Upper lobe of left lung (tissue), 6 donors: ENCODE data around the gene ADAMTSL4. TPM values are rescaled to one million over a fixed set of nuclear protein-coding genes. Genes with fewer than 3 reads are reported as not detected.

ENCODE experiments used
- ATAC-seq, 2 donors: fragments of 200-7000 bp; cut with Tn5 transposase; one replicate each; pipeline ENCODE4 v1.9.1; 2022; ENCODE audit warnings: mild to moderate bottlenecking in 2 of 2, moderate library complexity in 2 of 2; ENCODE audit not compliant: low FRiP score in 2 of 2
- DNase-seq, 2 donors: peaks; one replicate each; pipeline ENCODE4 v3.0.0-alpha.2; 2019 to 2020
- H3K27ac ChIP-seq, 4 donors: fragments of 200-600 bp; sonication (generic); one replicate each; pipeline ENCODE4 v1.5.1; 2016 to 2019
- H3K27me3 ChIP-seq, 4 donors: fragments of 200-600 bp; sonication (generic); one replicate each; pipeline ENCODE4 v1.5.1; 2017 to 2019
- H3K36me3 ChIP-seq, 4 donors: fragments of 200-600 bp; sonication (generic); one replicate each; pipeline ENCODE4 v1.5.1; 2016 to 2019
- H3K4me1 ChIP-seq, 4 donors: fragments of 200-600 bp; sonication (generic); one replicate each; pipeline ENCODE4 v1.5.1; 2018 to 2019
- H3K4me3 ChIP-seq, 4 donors: fragments of 200-600 bp; sonication (generic); one replicate each; pipeline ENCODE4 v1.5.1; 2017 to 2019; ENCODE audit warnings: mild to moderate bottlenecking in 2 of 4, moderate library complexity in 1 of 4
- H3K9me3 ChIP-seq, 4 donors: fragments of 200-600 bp; sonication (generic); one replicate each; pipeline ENCODE4 v1.5.1; 2018 to 2019
- EP300 ChIP-seq, 4 donors: sonication (generic); formaldehyde crosslinking; IDR thresholded peaks; one replicate each; pipeline ENCODE4 v1.5.1; 2017; ENCODE audit warnings: antibody characterized with exemption in 4 of 4, control low read depth in 2 of 4
- POLR2A ChIP-seq, 4 donors: fragments of 450-650 bp; IDR thresholded peaks; one replicate each; pipeline ENCODE4 v1.5.1; 2016 to 2017; ENCODE audit warnings: antibody characterized with exemption in 4 of 4, mild to moderate bottlenecking in 2 of 4
- POLR2AphosphoS5 ChIP-seq, 2 donors: sonication (generic); formaldehyde crosslinking; IDR thresholded peaks; one replicate each; pipeline ENCODE4 v1.5.1; 2017; ENCODE audit warnings: antibody characterized with exemption in 2 of 2
- WGBS, 2 donors: methylation state at CpG; one replicate each; pipeline ENCODE4 v1.1.5; 2017 to 2018; 5-methylcytosine and 5-hydroxymethylcytosine counted together
- total RNA-seq, 6 donors: library from RNA; depleted of rRNA in 4 of 6; stranded (reverse); fragments of >200 nt in 4 of 6; gene quantifications; one replicate each; pipeline versions ENCODE4 v1.1.0 to v1.2.1, GENCODE V29; 2016 to 2021
- TF ChIP-seq, protein P1 (sequence below), 6 experiments: fragments of 450-650 bp in 4 of 6; fragments of 200-600 bp in 2 of 6; sonication (generic) in 2 of 6; IDR thresholded peaks; one replicate each; pipeline ENCODE4 v1.5.1; 2016 to 2019; ENCODE audit warnings: antibody characterized with exemption in 6 of 6
- donor health status: DM: no; HTN: no; CAD: no; lungs with moderate emphysema.
- donor health status: DM: no; HTN: yes; CAD: no; lungs with severe emphysema.

The ADAMTSL4 gene
- total RNA-seq, 6 donors from 2014 or later = 40.3 to 169 (median 139) TPM

DNA sequence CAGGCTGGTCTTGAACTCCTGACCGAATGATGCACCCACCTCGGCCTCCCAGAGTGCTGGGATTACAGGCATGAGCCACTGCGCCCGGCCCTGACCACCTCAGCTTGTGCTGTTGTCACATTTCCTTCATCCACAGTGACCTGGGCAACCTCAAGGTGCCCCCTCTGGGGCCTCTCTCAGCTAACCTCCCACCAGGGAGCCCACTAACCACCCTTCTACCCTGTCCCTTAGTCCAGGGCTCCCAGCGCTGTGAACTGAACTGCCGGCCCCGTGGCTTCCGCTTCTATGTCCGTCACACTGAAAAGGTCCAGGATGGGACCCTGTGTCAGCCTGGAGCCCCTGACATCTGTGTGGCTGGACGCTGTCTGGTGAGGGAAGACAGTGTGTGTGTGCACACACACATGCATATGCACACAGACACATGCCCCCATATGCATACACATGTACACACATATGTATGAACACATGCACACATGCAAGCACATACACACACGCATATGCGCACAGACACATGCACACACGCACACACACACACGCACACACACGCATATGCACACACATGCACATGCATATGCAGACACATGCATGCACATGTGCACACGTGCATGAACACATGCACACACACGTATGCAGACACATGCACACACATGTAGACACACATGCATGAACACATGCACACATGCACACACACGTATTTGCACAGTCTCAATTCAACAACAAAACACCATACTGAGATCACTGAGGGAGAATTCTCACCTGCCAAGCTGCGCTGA is 6.2 kb downstream of the ADAMTSL4 start:
- DNase-seq = no peak

DNA sequence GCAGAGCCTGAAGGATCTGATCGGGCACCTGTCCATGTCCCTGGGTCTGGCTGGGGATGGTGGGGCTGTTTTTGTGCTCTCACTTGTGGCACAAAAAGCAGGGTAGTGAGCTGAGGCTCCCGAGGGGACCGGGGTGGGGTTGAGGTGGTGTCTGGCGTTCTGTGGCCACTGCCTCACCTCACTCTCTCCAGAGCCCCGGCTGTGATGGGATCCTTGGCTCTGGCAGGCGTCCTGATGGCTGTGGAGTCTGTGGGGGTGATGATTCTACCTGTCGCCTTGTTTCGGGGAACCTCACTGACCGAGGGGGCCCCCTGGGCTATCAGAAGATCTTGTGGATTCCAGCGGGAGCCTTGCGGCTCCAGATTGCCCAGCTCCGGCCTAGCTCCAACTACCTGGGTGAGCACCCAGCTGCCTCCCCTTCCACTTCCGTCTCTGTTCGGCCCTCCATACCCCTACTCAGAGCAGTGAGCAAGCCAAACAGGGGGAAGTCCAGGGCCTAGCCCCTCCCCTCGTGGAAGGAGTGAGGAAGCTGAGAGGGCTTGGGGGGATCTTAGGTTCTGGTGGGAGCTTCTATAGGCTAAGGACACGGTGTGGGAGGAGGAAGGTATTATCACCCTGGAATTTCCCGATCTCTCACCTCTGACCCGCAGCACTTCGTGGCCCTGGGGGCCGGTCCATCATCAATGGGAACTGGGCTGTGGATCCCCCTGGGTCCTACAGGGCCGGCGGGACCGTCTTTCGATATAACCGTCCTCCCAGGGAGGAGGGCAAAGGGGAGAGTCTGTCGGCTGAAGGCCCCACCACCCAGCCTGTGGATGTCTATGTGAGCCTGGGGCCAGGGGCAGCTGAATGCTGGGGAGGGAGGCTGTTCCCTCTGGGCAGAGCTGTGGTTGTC is 7.0 kb downstream of the ADAMTSL4 start:
- no peaks in the 10 kb centered on the region for H3K9me3 ChIP-seq
- H3K27me3 ChIP-seq = no peaks in the 10 kb centered on the region
- peaks cover 48 to 60% (median 59%) of the 10 kb centered on the region in 4 donors for H3K4me1 ChIP-seq
- TF ChIP-seq, protein P1, sequence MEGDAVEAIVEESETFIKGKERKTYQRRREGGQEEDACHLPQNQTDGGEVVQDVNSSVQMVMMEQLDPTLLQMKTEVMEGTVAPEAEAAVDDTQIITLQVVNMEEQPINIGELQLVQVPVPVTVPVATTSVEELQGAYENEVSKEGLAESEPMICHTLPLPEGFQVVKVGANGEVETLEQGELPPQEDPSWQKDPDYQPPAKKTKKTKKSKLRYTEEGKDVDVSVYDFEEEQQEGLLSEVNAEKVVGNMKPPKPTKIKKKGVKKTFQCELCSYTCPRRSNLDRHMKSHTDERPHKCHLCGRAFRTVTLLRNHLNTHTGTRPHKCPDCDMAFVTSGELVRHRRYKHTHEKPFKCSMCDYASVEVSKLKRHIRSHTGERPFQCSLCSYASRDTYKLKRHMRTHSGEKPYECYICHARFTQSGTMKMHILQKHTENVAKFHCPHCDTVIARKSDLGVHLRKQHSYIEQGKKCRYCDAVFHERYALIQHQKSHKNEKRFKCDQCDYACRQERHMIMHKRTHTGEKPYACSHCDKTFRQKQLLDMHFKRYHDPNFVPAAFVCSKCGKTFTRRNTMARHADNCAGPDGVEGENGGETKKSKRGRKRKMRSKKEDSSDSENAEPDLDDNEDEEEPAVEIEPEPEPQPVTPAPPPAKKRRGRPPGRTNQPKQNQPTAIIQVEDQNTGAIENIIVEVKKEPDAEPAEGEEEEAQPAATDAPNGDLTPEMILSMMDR (IDR thresholded peaks at IDR 0.05) = no peak
- TF ChIP-seq EP300 (IDR thresholded peaks at IDR 0.05) = no peak
- no peak for TF ChIP-seq POLR2A (IDR thresholded peaks at IDR 0.05)
- peak in 1 of 2 donors; percentile 12 for TF ChIP-seq POLR2AphosphoS5 (IDR thresholded peaks at IDR 0.05)
- no peak overlapping the region for H3K4me3 ChIP-seq
- peak overlapping the region in 1 of 4 donors; percentile 17 for H3K27ac ChIP-seq
- 83 to 86% methylated on average over 14 to 26 of the region's 26 CpGs for WGBS, 2 donors
- peaks cover 0 to 46% (median 17%) of the 10 kb centered on the region in 4 donors for H3K36me3 ChIP-seq
- ATAC-seq = no peak
- no peak for DNase-seq

More for the DNA sequence above, 6.2 kb downstream of the ADAMTSL4 start:
- H3K4me3 ChIP-seq = no peak overlapping the region
- H3K27me3 ChIP-seq = no peaks in the 10 kb centered on the region
- ATAC-seq = no peak
- TF ChIP-seq POLR2AphosphoS5 (IDR thresholded peaks at IDR 0.05) = no peak
- TF ChIP-seq, protein P1 (IDR thresholded peaks at IDR 0.05) = no peak
- TF ChIP-seq POLR2A (IDR thresholded peaks at IDR 0.05) = no peak
- TF ChIP-seq EP300 (IDR thresholded peaks at IDR 0.05) = no peak
- no peaks in the 10 kb centered on the region for H3K9me3 ChIP-seq
- H3K4me1 ChIP-seq = peaks cover 52 to 64% (median 62%) of the 10 kb centered on the region in 4 donors
- peaks cover 0 to 46% (median 17%) of the 10 kb centered on the region in 4 donors for H3K36me3 ChIP-seq
- WGBS, 2 donors = 86 to 96% methylated on average over 18 to 19 of the region's 19 CpGs
- H3K27ac ChIP-seq = peak overlapping the region in 1 of 4 donors; percentile 4

DNA sequence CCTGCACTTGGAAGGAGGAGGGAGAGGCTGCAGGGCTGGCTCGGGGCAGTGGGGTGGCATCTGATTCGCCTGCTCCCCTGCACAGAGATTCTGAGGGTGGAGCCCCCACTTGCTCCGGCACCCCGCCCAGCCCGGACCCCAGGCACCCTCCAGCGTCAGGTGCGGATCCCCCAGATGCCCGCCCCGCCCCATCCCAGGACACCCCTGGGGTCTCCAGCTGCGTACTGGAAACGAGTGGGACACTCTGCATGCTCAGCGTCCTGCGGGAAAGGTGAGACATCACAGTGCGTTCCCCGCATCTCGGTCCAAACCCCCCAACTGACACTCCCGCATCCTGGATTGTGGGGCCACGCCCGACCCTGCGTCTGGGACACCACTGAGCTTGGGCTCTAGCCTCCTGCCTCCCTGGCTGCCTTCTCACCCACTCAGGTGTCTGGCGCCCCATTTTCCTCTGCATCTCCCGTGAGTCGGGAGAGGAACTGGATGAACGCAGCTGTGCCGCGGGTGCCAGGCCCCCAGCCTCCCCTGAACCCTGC is 7.9 kb downstream of the ADAMTSL4 start:
- 93 to 94% methylated on average over 7 to 25 of the region's 26 CpGs for WGBS, 2 donors
- Histone ChIP-seq H3K4me1 (peaks cover 46 to 52% (median 50%) of the 10 kb centered on the region in 4 donors), H3K9me3 (no peaks in the 10 kb centered on the region), H3K36me3 (peaks cover 0 to 46% (median 17%) of the 10 kb centered on the region in 4 donors), H3K27me3 (no peaks in the 10 kb centered on the region), H3K27ac (no peak overlapping the region), H3K4me3 (no peak overlapping the region)
- peak in 1 of 2 donors; percentile 82 for DNase-seq
- TF ChIP-seq, protein P1 (IDR thresholded peaks at IDR 0.05) = no peak
- no peak for TF ChIP-seq POLR2A (IDR thresholded peaks at IDR 0.05)
- ATAC-seq = no peak

DNA sequence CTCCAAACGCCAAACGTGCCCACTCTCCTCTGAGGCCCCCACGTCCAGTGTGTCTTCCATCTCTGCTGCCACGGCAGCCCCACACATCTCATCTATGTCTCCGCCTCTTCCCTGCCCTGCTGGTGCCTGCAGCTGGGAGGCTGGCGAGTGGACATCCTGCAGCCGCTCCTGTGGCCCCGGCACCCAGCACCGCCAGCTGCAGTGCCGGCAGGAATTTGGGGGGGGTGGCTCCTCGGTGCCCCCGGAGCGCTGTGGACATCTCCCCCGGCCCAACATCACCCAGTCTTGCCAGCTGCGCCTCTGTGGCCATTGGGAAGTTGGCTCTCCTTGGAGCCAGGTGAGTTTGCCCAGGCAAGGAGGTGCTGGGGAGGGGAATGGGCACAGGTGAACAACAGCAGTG is 8.6 kb downstream of the ADAMTSL4 start:
- peak in 1 of 2 donors; percentile 81 for DNase-seq
- no peak for TF ChIP-seq POLR2AphosphoS5 (IDR thresholded peaks at IDR 0.05)
- 82 to 91% methylated on average over 5 to 15 of the region's 15 CpGs for WGBS, 2 donors
- H3K36me3 ChIP-seq = peaks cover 0 to 46% (median 17%) of the 10 kb centered on the region in 4 donors
- ATAC-seq = no peak
- H3K9me3 ChIP-seq = no peaks in the 10 kb centered on the region
- H3K27me3 ChIP-seq = no peaks in the 10 kb centered on the region
- peaks cover 46 to 52% (median 50%) of the 10 kb centered on the region in 4 donors for H3K4me1 ChIP-seq
- H3K4me3 ChIP-seq = no peak overlapping the region
- peak overlapping the region in 2 of 4 donors; percentile 98 to 100 for H3K27ac ChIP-seq

DNA sequence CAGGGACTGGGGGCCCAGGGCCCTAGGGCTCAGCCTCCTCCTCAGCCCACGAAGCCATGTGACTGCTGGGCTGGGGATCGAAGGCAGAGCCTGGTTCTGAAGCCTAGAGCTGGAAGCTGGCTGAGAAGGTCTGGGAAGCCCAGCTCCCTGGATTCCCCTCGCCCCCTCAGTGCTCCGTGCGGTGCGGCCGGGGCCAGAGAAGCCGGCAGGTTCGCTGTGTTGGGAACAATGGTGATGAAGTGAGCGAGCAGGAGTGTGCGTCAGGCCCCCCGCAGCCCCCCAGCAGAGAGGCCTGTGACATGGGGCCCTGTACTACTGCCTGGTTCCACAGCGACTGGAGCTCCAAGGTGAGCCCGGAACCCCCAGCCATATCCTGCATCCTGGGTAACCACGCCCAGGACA is 9.1 kb downstream of the ADAMTSL4 start:
- WGBS, 2 donors = 76 to 77% methylated on average over 15 of the region's 15 CpGs
- Histone ChIP-seq H3K9me3 (no peaks in the 10 kb centered on the region), H3K4me3 (peak overlapping the region in 3 of 4 donors; percentile 25 to 53 (median 36)), H3K27me3 (no peaks in the 10 kb centered on the region), H3K27ac (peak overlapping the region; percentile 98 to 100 (median 100)), H3K36me3 (peaks cover 0 to 46% (median 17%) of the 10 kb centered on the region in 4 donors), H3K4me1 (peaks cover 48 to 52% (median 50%) of the 10 kb centered on the region in 4 donors)
- TF ChIP-seq EP300 (IDR thresholded peaks at IDR 0.05) = no peak
- TF ChIP-seq POLR2A (IDR thresholded peaks at IDR 0.05) = no peak
- no peak for TF ChIP-seq POLR2AphosphoS5 (IDR thresholded peaks at IDR 0.05)
- TF ChIP-seq, protein P1 (IDR thresholded peaks at IDR 0.05) = no peak
- ATAC-seq (no peak), DNase-seq (peak in 1 of 2 donors; percentile 84)
